NOMO-1 treated with DMSO at 0.1 percent for 48 hours (cell line): ENCODE measurements around the gene MPDU1.
"Not testable (repeated sequence)": the region's sequence is repeated elsewhere in the genome, so short reads cannot be mapped to it uniquely, and the experiment has no call there.

Experiments used
- DNase-seq: peaks from one replicate; lab custom pipeline; 2025; ENCODE audit not compliant: unreplicated experiment; lab: John Stamatoyannopoulos, UW

Gene MPDU1

DNA sequence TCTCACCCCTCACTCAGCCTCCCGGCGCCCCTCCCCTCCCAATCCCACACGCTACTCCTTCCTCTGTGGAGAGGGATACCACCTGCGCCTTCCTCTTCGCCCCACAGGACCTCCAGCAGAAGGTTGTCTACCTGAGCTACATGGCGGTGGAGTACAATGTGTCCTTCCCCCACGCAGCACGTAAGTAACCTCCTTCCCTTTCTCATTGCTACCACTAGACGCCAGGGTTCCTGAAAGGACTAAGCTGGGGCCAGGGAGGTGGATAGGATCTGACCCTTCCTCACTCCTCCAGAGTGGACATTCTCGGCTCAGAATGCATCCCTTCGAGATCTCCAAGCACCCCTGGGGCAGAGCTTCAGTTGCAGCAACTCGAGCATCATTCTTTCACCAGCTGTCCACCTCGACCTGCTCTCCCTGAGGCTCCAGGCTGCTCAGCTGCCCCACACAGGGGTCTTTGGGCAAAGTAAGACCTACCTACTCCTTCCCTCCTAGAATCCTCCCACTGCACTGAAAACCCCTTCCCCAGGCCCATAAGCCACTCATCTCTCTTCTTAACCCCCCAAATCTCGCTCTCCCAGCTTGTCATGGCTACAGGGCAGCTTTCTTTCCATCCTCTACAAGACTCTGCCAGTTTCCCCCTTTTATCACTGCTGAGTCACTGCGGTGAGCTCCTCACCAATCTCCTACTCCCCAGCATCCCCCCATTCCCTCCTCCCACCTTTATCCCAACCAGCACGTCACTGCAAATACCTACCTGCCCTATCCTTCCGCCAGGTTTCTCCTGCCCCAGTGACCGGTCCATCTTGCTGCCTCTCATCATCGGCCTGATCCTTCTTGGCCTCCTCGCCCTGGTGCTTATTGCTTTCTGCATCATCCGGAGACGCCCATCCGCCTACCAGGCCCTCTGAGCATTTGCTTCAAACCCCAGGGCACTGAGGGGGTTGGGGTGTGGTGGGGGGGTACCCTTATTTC lies 2.8 kb upstream of the MPDU1 start:
- peak; percentile 29 for DNase-seq

GRCh38 chr17:7582396-7583252 lies 1.0 kb upstream of the MPDU1 start:
- no peak for DNase-seq

GRCh38 chr17:7586673-7587419 lies 3.2 kb downstream of the MPDU1 start:
- DNase-seq = no peak

DNA sequence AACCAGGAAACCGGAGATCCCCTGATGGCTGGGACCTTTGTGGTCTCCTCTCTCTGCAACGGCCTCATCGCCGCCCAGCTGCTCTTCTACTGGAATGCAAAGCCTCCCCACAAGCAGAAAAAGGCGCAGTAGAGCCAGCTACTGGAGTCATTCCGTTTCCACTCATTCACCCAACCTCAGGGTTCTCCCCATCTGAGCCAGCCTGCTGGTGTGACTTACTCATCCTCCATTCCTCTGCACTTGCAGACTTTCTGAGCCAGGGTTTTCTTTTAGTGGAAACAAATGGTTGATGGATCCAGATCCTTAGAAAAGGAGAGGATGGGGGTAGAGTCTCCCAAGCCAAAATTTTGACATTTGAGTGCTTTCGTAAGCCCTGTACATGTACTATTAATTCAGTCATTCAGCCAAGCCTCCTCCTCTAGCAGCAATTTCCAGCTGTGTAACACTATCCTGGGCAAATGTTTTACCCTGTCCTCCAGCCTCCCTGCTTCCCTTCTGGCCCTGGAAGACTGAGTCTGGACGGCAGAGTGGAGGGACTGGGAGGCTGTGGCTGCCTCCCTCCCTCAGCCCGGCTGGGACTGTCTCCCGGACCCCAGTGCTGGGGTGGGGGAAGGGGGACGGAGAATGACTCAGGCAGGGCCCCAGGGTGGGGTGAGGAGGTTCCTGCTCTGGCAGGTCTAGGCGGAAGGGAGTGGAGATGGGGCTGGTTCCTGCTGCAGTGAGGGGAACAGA lies 3.9 kb downstream of the MPDU1 start:
- DNase-seq = peak; percentile 25

DNA sequence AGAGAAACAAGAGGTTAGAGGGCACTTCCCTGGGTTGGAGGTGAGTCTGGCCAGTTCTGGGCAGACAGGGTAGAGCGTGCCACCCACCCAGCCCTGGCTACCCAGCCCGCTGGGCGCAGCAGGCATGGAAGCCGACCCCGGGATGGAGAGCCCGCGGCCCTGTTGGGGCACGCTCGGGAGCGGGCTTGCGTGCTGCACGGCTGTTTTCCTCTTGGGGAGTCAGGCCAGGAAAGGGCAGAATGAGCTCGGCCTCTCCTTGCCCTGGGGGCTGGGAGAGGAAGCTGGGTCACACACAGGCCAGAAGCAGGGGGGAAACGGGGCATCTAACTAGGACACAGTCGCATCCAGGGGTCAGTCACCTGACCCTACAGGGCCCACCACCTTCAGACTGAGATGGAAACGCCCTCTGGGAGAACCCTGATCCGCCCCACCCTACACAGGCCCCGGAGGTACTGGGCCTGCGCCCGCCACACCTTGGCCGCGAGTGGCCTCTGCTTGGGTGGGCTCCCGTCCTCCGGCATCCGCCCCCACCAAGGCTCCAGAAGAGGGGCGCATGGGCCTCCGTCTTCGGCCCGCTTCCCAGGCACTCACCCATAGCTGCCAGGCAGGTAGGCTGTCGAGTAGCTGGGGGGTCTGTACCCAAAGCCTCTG lies 5.0 kb downstream of the MPDU1 start:
- no peak for DNase-seq

DNA sequence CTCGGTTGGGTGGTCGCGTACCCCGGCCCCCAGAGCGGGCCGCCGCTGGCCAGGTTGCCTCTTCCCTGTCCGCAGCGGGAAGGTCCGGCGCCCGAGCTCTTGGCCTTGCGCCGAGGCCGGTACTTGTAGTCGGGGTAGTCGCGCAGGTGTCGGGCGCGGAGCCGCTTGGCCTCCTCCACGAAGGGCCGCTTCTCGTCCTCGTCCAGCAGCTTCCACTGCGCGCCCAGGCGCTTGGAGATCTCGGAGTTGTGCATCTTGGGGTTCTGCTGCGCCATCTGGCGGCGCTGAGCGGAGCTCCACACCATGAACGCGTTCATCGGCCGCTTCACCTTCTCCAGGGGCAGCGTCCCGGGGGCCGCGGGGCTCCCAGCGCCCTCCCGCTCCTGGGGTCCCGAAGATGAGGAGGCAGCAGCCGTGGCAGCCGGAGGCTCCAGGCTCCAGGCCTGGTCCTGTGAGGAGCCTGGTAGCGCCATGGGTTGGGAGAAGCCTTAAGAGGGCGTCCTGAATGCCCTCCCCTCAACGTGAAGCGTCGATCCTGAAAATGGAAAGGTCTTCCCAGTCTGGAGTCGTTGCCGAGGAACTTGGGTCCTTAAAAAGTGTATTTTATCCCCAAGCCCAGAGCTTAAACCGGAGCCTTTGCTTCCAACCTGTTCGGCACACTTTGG lies 5.7 kb downstream of the MPDU1 start:
- peak; percentile 63 for DNase-seq

GRCh38 chr17:7589891-7590691 lies 6.4 kb downstream of the MPDU1 start, which contains the start of gene SOX15:
SOX15 (minus strand) TSS chr17:7590094; CDS start chr17:7589676, 418 bp downstream.
- no peak for DNase-seq

DNA sequence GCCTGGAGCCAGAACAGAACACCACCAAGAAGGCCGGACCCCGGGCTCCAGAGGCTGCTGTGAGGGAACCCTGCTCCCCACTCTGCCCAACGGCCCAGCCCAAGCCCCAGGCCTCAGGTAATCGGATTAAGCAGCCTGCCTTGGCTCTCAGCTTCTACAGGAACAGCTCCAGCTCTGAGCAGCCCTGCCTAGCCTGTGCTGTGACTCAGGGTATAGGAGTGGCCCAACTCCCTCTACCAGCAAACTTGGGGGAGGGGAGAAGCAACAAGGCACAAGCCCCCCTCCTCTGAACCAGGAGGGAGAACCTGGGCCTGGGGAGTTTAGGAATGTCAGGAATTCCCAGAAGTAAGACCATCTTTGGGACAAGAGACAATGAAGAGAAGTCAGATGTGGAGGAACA lies 7.1 kb downstream of the MPDU1 start:
- DNase-seq = no peak

GRCh38 chr17:7591596-7591995 lies 7.9 kb downstream of the MPDU1 start:
- no peak for DNase-seq

- DNase-seq = no peak
Measured at GRCh38 chr17:7592422-7593021, 8.9 kb downstream of the MPDU1 start.

DNA sequence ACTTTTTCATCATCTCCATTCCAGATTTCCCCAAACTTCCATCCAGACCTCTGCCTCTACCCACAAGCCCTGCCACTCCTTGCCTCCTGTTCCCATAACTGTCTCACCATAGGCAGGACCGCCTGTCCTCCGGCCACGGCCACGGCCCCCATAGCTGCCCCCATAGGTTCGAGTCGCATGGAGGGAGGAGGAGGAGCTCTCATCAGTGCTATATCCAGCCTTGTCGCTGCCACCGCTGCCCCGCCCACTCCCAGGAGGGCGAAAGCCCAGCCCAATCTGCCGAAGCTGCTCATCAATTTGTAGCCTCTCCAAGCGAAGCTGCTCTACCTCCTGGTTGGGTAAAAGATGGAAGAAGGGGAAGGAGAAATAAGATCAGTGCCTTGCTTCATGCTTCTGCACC lies 9.6 kb downstream of the MPDU1 start:
- no peak for DNase-seq

DNA sequence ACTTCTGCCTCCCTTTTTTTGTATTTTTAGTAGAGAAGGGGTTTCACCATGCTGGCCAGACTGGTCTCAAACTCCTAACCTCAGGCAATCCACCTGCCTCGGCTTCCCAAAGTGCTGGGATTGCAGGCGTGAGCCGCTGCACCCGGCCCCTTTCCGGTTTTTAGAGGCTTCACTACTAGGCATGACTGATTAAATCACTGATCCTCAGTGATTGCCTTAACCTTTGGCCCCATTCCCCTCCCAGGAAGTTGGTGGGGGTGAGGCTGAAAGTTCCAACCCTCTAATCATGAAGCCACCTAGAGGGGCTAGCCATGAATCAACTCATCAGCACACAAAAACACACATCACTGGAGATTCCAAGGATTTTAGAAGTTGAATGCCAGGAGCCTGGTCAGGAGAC lies 13.9 kb downstream of the MPDU1 start:
- not testable (repeated sequence) for DNase-seq

GRCh38 chr17:7606280-7606679 lies 22.6 kb downstream of the MPDU1 start:
- DNase-seq = no peak

- DNase-seq = no peak
Measured at GRCh38 chr17:7610641-7611040, 27.0 kb downstream of the MPDU1 start.

GRCh38 chr17:7611635-7612293 lies 28.1 kb downstream of the MPDU1 start:
- no peak for DNase-seq

GRCh38 chr17:7612294-7612640 lies 28.6 kb downstream of the MPDU1 start:
- DNase-seq = no peak

DNA sequence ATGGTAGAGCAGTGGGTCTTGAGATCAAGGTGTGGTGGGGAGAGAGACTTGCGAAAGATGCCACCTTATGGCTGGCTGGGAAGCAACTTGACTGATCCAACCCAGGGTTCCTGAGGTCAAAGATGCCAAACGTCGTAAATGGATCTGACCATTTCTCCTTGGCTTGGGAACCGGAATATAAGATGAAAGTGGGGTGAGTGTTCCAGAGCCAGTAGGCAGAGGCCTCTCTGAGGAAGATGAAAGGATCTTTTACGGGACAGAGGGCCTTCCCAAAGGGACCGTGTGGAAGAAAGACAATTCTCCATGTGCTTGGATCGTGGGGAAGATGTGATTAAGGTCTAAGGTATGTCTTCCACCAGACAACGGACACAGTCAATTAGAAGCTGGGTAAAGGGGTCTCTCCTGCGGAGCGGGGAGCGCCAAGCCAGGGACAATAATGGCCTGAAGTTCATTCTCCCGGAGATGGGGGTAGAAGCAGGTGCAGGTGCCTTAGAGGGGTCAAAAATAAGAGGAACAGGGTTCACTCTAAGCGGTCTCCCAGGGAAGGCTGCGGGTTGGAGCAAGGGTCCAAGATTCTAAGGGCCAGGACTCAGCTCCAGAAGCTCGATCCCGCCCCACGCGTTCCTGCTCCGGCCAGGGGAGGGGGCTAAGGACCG lies 30.2 kb downstream of the MPDU1 start:
- DNase-seq = peak; percentile 39
